H1 (cell line): ENCODE results near the gene HOMER2. TPM values are rescaled to one million over a fixed set of nuclear protein-coding genes. Genes with fewer than 3 reads are reported as not detected.

Experiments
- CTCF ChIA-PET: fragments of 300-600 bp; sonication (Branson Sonifier 250); formaldehyde crosslinking; loops from one replicate; lab custom pipeline; 2021; ENCODE audit not compliant: partially characterized antibody; lab: Charles Lee
- POLR2A ChIA-PET: fragments of 300-600 bp; sonication (Branson Sonifier 250); formaldehyde crosslinking; loops from one replicate; lab custom pipeline; 2021; ENCODE audit warnings: inconsistent platforms; ENCODE audit not compliant: partially characterized antibody; lab: Charles Lee
- DNase-seq, 2 experiments: peaks; one replicate each; pipeline versions ENCODE4 v3.0.0 to v3.0.0-alpha.2; 2010 to 2022; ENCODE audit warnings: low spot score in 2 of 2, low read depth in 1 of 2, mixed read lengths in 1 of 2
- FAIRE-seq: peaks from 2 replicates; lab custom pipeline; 2011; peaks lifted over from hg19 to GRCh38; lab: Jason Lieb, UNC
- H2AFZ ChIP-seq: 2 replicates; pipeline ENCODE4 v1.8.1; 2012; ENCODE audit warnings: low read length, inconsistent platforms
- H2AK5ac ChIP-seq: 2 replicates; pipeline ENCODE4 v1.6.1; 2013; ENCODE audit warnings: low read depth, low read length
- H2BK120ac ChIP-seq: replicated peaks from 2 replicates; pipeline ENCODE3; 2013; ENCODE audit warnings: low read depth, low read length, inconsistent platforms
- H2BK12ac ChIP-seq: 2 replicates; pipeline ENCODE4 v1.6.1; 2013; ENCODE audit warnings: low read depth, low read length
- H2BK15ac ChIP-seq: 2 replicates; pipeline ENCODE4 v1.6.1; 2013; ENCODE audit warnings: low read length
- H2BK20ac ChIP-seq: 2 replicates; pipeline ENCODE4 v1.6.1; 2013; ENCODE audit warnings: low read length
- H2BK5ac ChIP-seq: 2 replicates; pipeline ENCODE4 v1.6.1; 2013; ENCODE audit warnings: low read depth, low read length
- H3K14ac ChIP-seq: 2 replicates; pipeline ENCODE4 v1.6.1; 2013; ENCODE audit warnings: inconsistent platforms; ENCODE audit not compliant: insufficient read length
- H3K18ac ChIP-seq: 2 replicates; pipeline ENCODE4 v1.6.1; 2013; ENCODE audit warnings: low read length; ENCODE audit errors: extremely low read depth
- H3K23ac ChIP-seq: 2 replicates; pipeline ENCODE4 v1.6.1; 2013; ENCODE audit warnings: inconsistent platforms; ENCODE audit not compliant: insufficient read length
- H3K23me2 ChIP-seq: 2 replicates; pipeline ENCODE4 v1.6.1; 2013; ENCODE audit warnings: low read depth, low read length
- H3K27ac ChIP-seq: 2 replicates; pipeline ENCODE4 v1.6.1; 2011; ENCODE audit warnings: low read depth, low read length, inconsistent platforms
- H3K27me3 ChIP-seq, 4 experiments: replicated peaks in 1 of 4; 1 replicate in 1 of 4; 2 replicates in 3 of 4; pipeline versions ENCODE4 v1.6.1 to v1.8.1; 2011 to 2013; ENCODE audit warnings: low read length in 3 of 4, mild to moderate bottlenecking in 3 of 4, inconsistent platforms in 2 of 4, mixed read lengths in 2 of 4, moderate library complexity in 1 of 4; ENCODE audit not compliant: control insufficient read depth in 3 of 4, insufficient read depth in 3 of 4; ENCODE audit errors: extremely low read depth in 1 of 4
- H3K36me3 ChIP-seq, 4 experiments: 2 replicates each; pipeline versions ENCODE4 v1.6.1 to v1.8.1; 2011 to 2013; ENCODE audit warnings: mild to moderate bottlenecking in 4 of 4, low read length in 3 of 4, moderate library complexity in 2 of 4, control low read depth in 1 of 4, inconsistent platforms in 1 of 4; ENCODE audit not compliant: insufficient read depth in 4 of 4, control insufficient read depth in 2 of 4
- H3K4ac ChIP-seq: replicated peaks from 2 replicates; pipeline ENCODE3; 2013; ENCODE audit warnings: low read length, low read depth, mixed read lengths, inconsistent platforms; ENCODE audit not compliant: insufficient read length
- H3K4me1 ChIP-seq, 4 experiments: replicated peaks in 1 of 4; 1 replicate in 1 of 4; 2 replicates in 3 of 4; pipeline versions ENCODE4 v1.6.1 to v1.8.1; 2011 to 2013; ENCODE audit warnings: low read length in 3 of 4, inconsistent platforms in 2 of 4, mixed read lengths in 1 of 4; ENCODE audit not compliant: insufficient read depth in 4 of 4, control insufficient read depth in 3 of 4
- H3K4me2 ChIP-seq, 2 experiments: 2 replicates each; pipeline versions ENCODE4 v1.6.1 to v1.8.1; 2011 to 2013; ENCODE audit warnings: low read depth in 2 of 2, low read length in 2 of 2, control low read depth in 1 of 2, inconsistent platforms in 1 of 2, mild to moderate bottlenecking in 1 of 2; ENCODE audit not compliant: insufficient read depth in 1 of 2
- H3K4me3 ChIP-seq, 4 experiments: fragments of 200-600, 300-600 bp in 1 of 4; sonication (generic), shearing (Covaris generic), sonication (Bioruptor Twin) in 1 of 4; 2 replicates each; pipeline versions ENCODE4 v1.5.1 to v1.8.1; 2011 to 2016; ENCODE audit warnings: low read length in 4 of 4, low read depth in 3 of 4, control low read depth in 2 of 4, inconsistent platforms in 2 of 4, mild to moderate bottlenecking in 2 of 4, mixed read lengths in 1 of 4, moderate library complexity in 1 of 4; ENCODE audit not compliant: insufficient read depth in 2 of 4; ENCODE audit errors: extremely low read depth in 1 of 4
- H3K56ac ChIP-seq: replicated peaks from 2 replicates; pipeline ENCODE3; 2013; ENCODE audit warnings: low read depth, mild to moderate bottlenecking, mixed read lengths, low read length, inconsistent platforms; ENCODE audit not compliant: insufficient read length
- H3K79me1 ChIP-seq: 2 replicates; pipeline ENCODE4 v1.6.1; 2013; ENCODE audit warnings: low read depth, low read length, control low read depth
- H3K79me2 ChIP-seq, 2 experiments: 2 replicates each; pipeline versions ENCODE4 v1.6.1 to v1.8.1; 2012 to 2013; ENCODE audit warnings: low read length in 2 of 2, mild to moderate bottlenecking in 2 of 2, inconsistent platforms in 1 of 2; ENCODE audit not compliant: insufficient read depth in 2 of 2, control insufficient read depth in 1 of 2
- H3K9ac ChIP-seq, 4 experiments: replicated peaks in 1 of 4; 1 replicate in 1 of 4; 2 replicates in 3 of 4; pipeline versions ENCODE4 v1.6.1 to v1.8.1; 2011 to 2013; ENCODE audit warnings: low read depth in 3 of 4, low read length in 3 of 4, control low read depth in 2 of 4, mild to moderate bottlenecking in 2 of 4, moderate library complexity in 2 of 4, inconsistent platforms in 1 of 4; ENCODE audit errors: extremely low read depth in 1 of 4
- H3K9me3 ChIP-seq, 2 experiments: 2 replicates each; pipeline versions ENCODE4 v1.6.1 to v1.8.1; 2012 to 2013; ENCODE audit warnings: mild to moderate bottlenecking in 2 of 2, moderate library complexity in 2 of 2, control low read depth in 1 of 2, inconsistent platforms in 1 of 2, low read depth in 1 of 2, low read length in 1 of 2, mixed read lengths in 1 of 2; ENCODE audit not compliant: insufficient read depth in 2 of 2
- H4K20me1 ChIP-seq, 2 experiments: replicated peaks in 1 of 2; 2 replicates each; pipeline versions ENCODE3 to v1.8.1; 2011 to 2013; ENCODE audit warnings: inconsistent platforms in 2 of 2, low read length in 2 of 2, mild to moderate bottlenecking in 1 of 2; ENCODE audit not compliant: insufficient read depth in 2 of 2, control insufficient read depth in 1 of 2
- H4K5ac ChIP-seq: 2 replicates; pipeline ENCODE4 v1.6.1; 2013; ENCODE audit warnings: low read length, low read depth, mixed read lengths, inconsistent platforms; ENCODE audit not compliant: insufficient read length
- H4K8ac ChIP-seq: 2 replicates; pipeline ENCODE4 v1.8.0; 2013; ENCODE audit warnings: mild to moderate bottlenecking, moderate library complexity, low read length, inconsistent platforms; ENCODE audit not compliant: insufficient read depth; ENCODE audit errors: extremely low read depth
- H4K91ac ChIP-seq: replicated peaks from 2 replicates; pipeline ENCODE3; 2013; ENCODE audit warnings: low read length, mixed read lengths, inconsistent platforms; ENCODE audit not compliant: insufficient read length
- EP300 ChIP-seq, 2 experiments: IDR thresholded peaks; 1 replicate in 1 of 2; 2 replicates in 1 of 2; pipeline ENCODE4 v1.6.1; 2011 to 2012; ENCODE audit warnings: low read depth in 2 of 2, low read length in 2 of 2, mild to moderate bottlenecking in 2 of 2, borderline replicate concordance in 1 of 2, inconsistent platforms in 1 of 2, moderate library complexity in 1 of 2
- EZH2 ChIP-seq: fragments of 200-600 bp; sonication (generic); IDR thresholded peaks from 2 replicates; pipeline ENCODE4 v1.7.1; 2012; ENCODE audit warnings: low read depth, mild to moderate bottlenecking, moderate library complexity, low read length, inconsistent platforms; ENCODE audit not compliant: severe bottlenecking
- JUND ChIP-seq: IDR thresholded peaks from 2 replicates; pipeline ENCODE4 v1.6.1; 2011; ENCODE audit warnings: mild to moderate bottlenecking, improper control_type of control experiment, low read length
- KDM1A ChIP-seq: fragments of 200-600, 300-600 bp; sonication (generic); IDR thresholded peaks from 2 replicates; pipeline ENCODE4 v1.7.1; 2016; ENCODE audit warnings: mild to moderate bottlenecking, low read length, borderline replicate concordance
- RNF2 ChIP-seq: fragments of 200-900, 300-1000 bp; sonication (generic); IDR thresholded peaks from 2 replicates; pipeline ENCODE4 v1.7.1; 2016; ENCODE audit warnings: borderline replicate concordance, low read depth, mild to moderate bottlenecking, antibody characterized with exemption, low read length; ENCODE audit not compliant: poor library complexity, severe bottlenecking; ENCODE audit errors: missing control alignments
- TAF7 ChIP-seq: optimal IDR thresholded peaks from 2 replicates; pipeline ENCODE3; 2011; ENCODE audit warnings: low read depth, mild to moderate bottlenecking, inconsistent platforms, low read length, moderate library complexity, borderline replicate concordance
- TBP ChIP-seq: IDR thresholded peaks from 2 replicates; pipeline ENCODE4 v1.6.1; 2011; ENCODE audit warnings: low read depth, low read length, improper control_type of control experiment
- ZNF274 ChIP-seq: IDR thresholded peaks from 2 replicates; pipeline ENCODE4 v1.7.0; 2012; ENCODE audit warnings: low read length, borderline replicate concordance; ENCODE audit errors: extremely low read depth
- WGBS, 2 experiments: shearing (Covaris generic) in 1 of 2; methylation state at CpG; one replicate each; pipeline versions ENCODE4 v1.1.6 to v1.1.7; 2013 to 2015; ENCODE audit warnings: low lambda C conversion rate in 2 of 2, mixed read lengths in 2 of 2, inconsistent platforms in 1 of 2, low coverage in 1 of 2, missing lambda C conversion rate in 1 of 2; ENCODE audit not compliant: insufficient replicate concordance in 2 of 2, insufficient coverage in 1 of 2, insufficient read length in 1 of 2; ENCODE audit errors: extremely low coverage in 1 of 2, missing lambda C conversion rate in 1 of 2; 5-methylcytosine and 5-hydroxymethylcytosine counted together
- polyA plus RNA-seq, 7 experiments: library from polyadenylated mRNA; depleted of rRNA in 3 of 7; stranded (reverse) in 5 of 7; unstranded in 2 of 7; fragments of >200 nt in 5 of 7; fragments of 200-250 nt in 2 of 7; gene quantifications; 1 replicate in 5 of 7; 2 replicates in 1 of 7; 4 replicates in 1 of 7; pipeline versions ENCODE4 v1.2.1 to v1.2.3, GENCODE V29; 2011 to 2013; ENCODE audit warnings: missing spikeins in 2 of 7, mixed read lengths in 2 of 7
- total RNA-seq: library from RNA; stranded (reverse); fragmentation: NEBNext Ultra II Directional; extraction: Animal tissue kit (Norgen Biotek cat#: 25700); gene quantifications from 2 replicates; pipeline ENCODE4 v1.2.1, GENCODE V29; 2021

HOMER2 gene
- total and polyA plus RNA-seq, 2 of the 8 experiments (the other 6 are each of a cell fraction or from before 2014, with no cell fraction given) = 12.5 to 27.6 TPM

DNA sequence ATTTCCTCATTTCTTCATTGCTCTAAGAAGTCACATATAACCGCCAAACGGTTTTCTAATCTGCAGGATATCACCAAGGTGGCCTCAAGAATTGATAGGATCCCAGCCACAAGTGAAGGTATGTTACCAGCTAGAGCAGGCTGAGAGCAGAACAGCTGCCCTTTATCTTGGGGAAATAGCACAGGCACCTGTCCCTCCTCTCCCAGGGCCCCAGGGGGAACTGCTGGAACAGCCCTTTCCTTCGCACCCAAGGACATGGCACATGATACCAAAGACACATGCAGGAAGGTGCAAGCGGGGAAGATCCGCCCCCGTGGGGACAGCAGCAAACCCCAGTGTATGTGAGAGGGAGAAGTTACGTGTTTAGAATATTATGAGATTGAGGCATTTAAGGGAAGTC is 35.3 kb downstream of the HOMER2 start:
- Histone ChIP-seq H3K4me3 (no peak overlapping the region), H3K36me3 (no peaks in the 10 kb centered on the region), H3K56ac (no peak overlapping the region), H4K8ac (no peak overlapping the region), H2BK5ac (no peak overlapping the region), H3K27me3 (no peaks in the 10 kb centered on the region), H4K20me1 (peaks cover 0 to 3% of the 10 kb centered on the region in 2 experiments), H3K9me3 (no peaks in the 10 kb centered on the region), H2AK5ac (no peak overlapping the region), H4K5ac (no peak overlapping the region), H3K14ac (no peak overlapping the region), H3K79me2 (no peaks in the 10 kb centered on the region), H3K23me2 (no peaks in the 10 kb centered on the region), H3K79me1 (no peaks in the 10 kb centered on the region; the same call in 1 of the 2 replicates), H2BK15ac (no peak overlapping the region), H2BK20ac (no peak overlapping the region), H4K91ac (no peak overlapping the region), H2AFZ (no peak overlapping the region), H3K4me2 (no peak overlapping the region), H3K23ac (no peak overlapping the region), H3K27ac (no peak overlapping the region), H2BK12ac (no peak overlapping the region), H3K4me1 (no peaks in the 10 kb centered on the region), H3K4ac (no peak overlapping the region), H3K9ac (no peak overlapping the region), H3K18ac (no peak overlapping the region), H2BK120ac (no peak overlapping the region)
- DNase-seq (no peak), FAIRE-seq (no peak)
- POLR2A ChIA-PET = interaction anchor here (1.3 kb wide), 1 partner anchor 14 kb away, joined by 3 read pairs; no protein-coding TSS in a partner anchor
- WGBS, 2 experiments = 93% methylated on average over 7 of the region's 7 CpGs; no CpG with 5 or more reads in 1 of the 2 experiments
- CTCF ChIA-PET = interaction anchor here (1.8 kb wide), 1 partner anchor 68 kb away, joined by 4 read pairs; no protein-coding TSS in a partner anchor
- TF ChIP-seq RNF2 (no peak), JUND (no peak), EZH2 (no peak), ZNF274 (no peak), TAF7 (no peak), EP300 (IDR thresholded peaks at IDR 0.05; ENCODE audit: borderline replicate concordance in 1 of 2, low read depth in 2 of 2, low read length in 2 of 2) (no peak), KDM1A (no peak), TBP (no peak)
